NCI-H2107 treated with DMSO at 0.1 percent for 48 hours (cell line): ENCODE data around the gene SORCS1.
"Not testable (repeated sequence)": the region's sequence is repeated elsewhere in the genome, so short reads cannot be mapped to it uniquely, and the experiment has no call there.

ENCODE experiments used
- DNase-seq: peaks from one replicate; lab custom pipeline; 2025; ENCODE audit not compliant: unreplicated experiment; lab: John Stamatoyannopoulos, UW

SORCS1 gene

GRCh38 chr10:107054469-107055156 is 109.9 kb downstream of the SORCS1 start:
- no peak for DNase-seq

GRCh38 chr10:107051769-107052168 is 112.7 kb downstream of the SORCS1 start:
- no peak for DNase-seq

- DNase-seq = no peak
These were observed 121.0 kb downstream of the SORCS1 start for GRCh38 chr10:107043461-107043860.

GRCh38 chr10:107037192-107038122 is 127.0 kb downstream of the SORCS1 start:
- DNase-seq = no peak

- no peak for DNase-seq
These were observed 130.6 kb downstream of the SORCS1 start for GRCh38 chr10:107033799-107034422.

- no peak for DNase-seq
These were observed 131.7 kb downstream of the SORCS1 start for GRCh38 chr10:107032700-107033401.

DNA sequence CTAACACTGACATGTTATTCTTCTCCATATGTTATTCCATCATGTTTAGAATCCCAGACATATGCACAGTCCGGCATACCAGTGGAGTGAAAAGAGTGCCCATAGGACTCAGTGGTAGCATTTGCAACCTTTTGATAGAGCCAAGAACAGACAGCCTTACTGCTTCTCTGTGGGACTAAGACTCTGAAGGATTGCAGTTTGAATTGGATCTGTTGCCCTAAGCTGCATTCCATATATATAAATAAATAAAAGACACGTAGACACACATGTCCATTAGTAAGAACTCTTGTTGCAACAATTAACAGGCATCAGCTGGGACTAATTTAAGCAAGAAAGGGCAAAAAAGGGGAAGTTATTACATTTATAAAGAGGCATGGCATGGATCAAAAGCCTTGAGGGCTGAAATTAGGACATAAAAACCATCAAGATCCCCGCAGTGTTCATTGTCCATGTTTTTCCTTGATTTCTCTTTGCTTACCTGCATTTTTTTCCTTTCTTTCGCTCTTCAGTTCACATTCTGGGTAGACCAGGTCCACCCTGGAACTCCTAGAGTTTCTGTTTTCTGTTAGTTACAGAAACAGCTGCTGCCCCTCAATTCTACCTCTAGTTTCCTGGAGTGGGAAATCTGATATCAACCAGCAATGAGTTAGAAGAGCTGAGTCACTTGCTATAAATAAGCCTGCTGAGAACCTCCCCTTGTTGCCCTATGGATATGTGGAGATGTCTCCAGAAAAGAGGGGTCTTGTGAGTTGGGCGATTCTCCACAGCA is 132.4 kb downstream of the SORCS1 start:
- DNase-seq = peak; percentile 20

GRCh38 chr10:107028236-107028635 is 136.3 kb downstream of the SORCS1 start:
- no peak for DNase-seq

DNA sequence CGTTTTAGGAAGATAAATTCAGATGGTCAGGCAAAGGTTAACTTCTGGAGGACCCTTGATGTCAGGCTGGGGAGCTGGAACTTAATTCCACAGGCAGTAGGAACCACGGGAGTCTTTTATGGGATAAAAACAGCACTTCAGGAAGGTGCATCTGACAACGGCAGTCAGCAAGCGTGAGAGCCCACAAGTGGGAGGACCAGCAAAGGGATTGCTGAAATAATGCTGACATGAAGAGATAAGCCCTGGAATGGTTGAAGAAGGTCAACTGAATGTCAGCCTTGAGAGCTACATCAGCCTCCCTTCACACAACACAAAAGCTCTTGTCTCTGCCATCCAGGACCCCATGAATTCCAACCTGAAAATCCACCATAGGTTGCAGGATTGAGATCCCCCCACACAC is 138.8 kb downstream of the SORCS1 start:
- DNase-seq = no peak

GRCh38 chr10:107024033-107024432 is 140.5 kb downstream of the SORCS1 start:
- DNase-seq = not testable (repeated sequence)

DNA sequence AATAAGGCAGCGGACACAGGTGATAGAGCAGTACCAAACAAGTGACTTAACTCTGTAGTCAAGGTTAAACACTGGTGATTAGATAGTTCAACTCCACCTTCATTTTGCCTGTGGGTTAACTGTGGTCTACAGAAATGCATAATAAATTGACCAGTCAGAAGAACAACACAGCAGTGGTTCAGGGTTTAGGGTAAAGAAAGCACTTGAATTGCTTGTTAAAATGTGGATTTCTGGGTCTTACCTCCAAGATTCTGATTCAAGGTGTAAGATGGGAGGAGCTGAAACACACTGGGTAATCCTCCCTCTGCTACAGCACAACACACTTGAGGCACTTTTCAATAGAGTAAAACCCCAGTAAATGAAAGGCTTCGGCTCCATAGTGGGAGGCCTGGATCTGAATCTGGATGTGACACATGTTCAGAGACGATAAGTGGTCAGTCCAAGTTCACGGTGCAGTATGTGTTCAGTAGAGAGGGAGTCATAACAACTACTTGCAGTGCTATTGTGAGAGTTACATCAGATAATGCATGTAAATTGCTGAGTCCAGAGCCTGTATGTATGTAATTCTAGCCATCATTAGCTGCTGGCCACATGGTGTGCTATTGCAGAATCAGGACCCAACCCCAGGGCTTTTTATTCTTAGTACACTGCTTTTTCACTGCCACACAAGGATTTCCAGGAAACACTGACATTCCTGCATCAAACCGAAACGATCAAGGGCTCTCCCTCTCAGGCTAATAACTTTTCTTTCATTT is 141.7 kb downstream of the SORCS1 start:
- no peak for DNase-seq

DNA sequence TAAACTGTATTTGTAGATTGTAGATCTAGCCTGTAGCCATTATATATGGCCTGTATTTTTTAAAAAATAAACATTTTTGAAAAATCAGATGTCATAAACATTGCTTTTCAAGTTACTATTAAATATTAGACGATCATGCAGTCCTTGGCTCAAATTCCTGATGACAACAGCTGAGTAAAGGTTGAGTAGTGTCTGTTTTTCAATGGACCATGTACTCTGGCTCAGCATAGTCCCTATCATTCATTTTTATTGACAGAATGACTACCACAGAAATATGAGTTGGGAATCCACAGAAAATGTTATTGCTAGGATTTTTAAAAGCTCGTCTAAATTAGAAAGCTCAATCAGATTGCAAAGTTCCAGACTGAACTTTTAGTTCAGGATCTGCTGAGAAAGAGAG is 145.4 kb downstream of the SORCS1 start:
- DNase-seq = no peak

DNA sequence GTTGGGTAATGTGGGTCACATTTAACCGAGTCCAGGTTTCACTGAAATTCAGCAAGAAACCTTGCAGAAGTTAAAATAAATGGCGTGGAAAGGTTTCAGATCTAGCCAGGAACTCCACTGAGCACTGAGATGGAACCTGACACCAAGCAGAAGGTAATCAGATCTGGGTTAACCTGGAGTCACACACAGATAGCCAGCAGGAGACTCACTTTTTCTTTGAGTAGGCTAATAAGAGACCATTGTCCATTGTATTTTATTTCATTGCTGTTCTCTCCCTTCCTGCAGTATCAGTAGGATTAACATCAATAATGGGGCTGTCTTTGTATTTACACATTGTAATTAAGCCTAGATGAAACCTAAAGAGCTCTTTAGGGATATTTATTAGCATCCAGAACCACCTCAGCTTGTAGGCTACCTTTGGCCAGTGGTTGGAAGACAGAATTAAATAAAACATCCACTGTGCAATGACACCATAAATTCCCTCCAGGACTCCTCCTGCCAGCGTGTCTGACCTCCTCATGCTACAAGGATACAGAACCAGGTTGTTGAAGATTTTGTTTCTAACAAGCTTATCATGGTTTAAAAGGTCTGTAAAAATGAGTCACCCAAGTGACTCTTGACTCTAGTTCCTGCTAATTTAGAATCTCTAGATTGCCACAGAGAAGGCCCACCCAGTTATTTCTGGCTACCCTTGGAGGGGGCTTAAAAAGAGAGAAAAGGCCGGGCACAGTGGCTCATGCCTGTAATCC is 151.1 kb downstream of the SORCS1 start:
- no peak for DNase-seq

DNA sequence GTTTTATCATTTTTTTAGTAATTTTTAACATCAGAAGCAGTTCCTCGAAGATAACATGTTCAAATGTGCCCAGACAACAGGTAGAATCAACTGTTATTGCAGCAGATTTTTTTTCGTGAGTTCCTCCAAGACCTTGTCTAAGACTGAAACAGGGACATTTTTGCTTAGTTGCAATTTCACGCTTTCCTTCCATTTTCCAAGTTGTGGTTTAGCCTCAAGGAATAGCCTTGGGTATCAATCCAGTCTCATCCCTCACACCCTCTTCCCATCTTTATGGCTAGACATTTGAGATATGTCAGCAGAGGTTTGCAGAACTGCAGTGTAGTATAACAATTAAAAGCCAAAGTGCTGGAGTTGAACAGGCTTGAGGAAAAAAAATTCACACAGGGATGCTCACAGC is 152.5 kb downstream of the SORCS1 start:
- no peak for DNase-seq

- DNase-seq = no peak
These were observed 153.4 kb downstream of the SORCS1 start for GRCh38 chr10:107011105-107011504.

DNA sequence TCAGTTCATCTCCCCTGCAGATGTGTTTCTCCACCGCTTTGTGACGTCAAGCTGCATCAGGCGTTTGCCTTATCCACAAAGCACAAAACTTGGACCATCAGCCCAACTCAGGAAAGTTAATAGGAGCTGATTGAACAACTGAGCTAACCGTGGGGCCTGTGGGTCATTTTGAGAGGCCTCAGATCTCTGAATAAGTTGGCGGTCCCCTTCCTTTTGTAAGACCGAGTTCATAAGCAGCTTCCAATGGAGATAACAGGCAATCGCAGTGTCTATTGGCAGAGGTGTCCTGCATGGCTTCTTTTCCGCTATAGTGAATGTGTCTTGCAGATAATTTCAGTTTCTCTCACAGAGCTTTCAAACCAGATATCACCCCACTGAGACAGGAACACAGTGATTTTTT is 154.0 kb downstream of the SORCS1 start:
- DNase-seq = no peak

DNA sequence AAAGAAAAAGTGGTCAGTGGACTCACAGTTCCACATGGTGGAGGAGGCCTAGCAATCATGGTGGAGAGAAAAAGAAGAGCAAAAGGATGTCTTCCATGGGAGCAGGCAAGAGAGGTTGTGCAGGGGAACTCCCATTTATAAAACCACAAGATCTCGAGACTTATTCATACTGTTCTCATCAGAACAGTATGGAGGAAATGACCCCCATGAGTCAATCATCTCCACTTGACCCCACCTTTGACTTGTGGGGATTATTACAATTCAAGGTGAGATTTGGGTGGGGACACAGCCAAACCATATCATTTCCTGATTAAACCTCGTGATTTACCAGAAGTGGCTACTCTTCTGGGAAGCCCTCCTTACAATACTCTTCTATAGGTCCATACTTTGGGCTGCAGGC is 160.1 kb downstream of the SORCS1 start:
- no peak for DNase-seq

DNA sequence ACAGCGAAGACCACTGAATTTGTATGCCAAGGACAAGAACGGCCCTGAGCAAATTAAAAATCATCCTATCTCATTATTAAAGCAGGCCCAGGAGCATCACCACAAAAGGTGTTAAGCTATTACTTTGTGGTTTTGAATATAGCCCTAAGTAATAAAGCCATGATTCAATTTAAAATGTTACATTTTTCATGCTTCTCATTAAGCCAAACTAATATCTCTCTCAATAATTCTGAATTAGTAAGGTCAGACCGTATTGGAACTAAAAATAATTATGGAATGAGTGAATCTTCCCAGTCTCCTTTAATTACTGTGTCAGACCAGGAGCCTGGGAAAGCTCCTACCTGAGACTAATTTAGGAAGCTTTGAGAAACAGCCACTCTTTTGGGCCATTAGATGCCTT is 162.4 kb downstream of the SORCS1 start:
- no peak for DNase-seq

GRCh38 chr10:106999118-106999707 is 165.3 kb downstream of the SORCS1 start:
- no peak for DNase-seq
